ENCODE results near the gene DRG1.
A peak's percentile ranks its signal among the peaks of the same experiment; 100 is the strongest.
"Not testable (repeated sequence)": the region's sequence is repeated elsewhere in the genome, so short reads cannot be mapped to it uniquely, and the experiment has no call there.

Gene DRG1

GRCh38 chr22:31399211-31400022 is at the start of gene DRG1:
Gene DRG1 (plus strand): TSS chr22:31399604. CDS start chr22:31399684, 80 bp downstream.
- peak; percentile 95 to 97 for DNase-seq

GRCh38 chr22:31349960-31350359 is 49.4 kb upstream of the DRG1 start:
- no peak for DNase-seq

- no peak for DNase-seq
Observed at GRCh38 chr22:31350410-31350863, 49.0 kb upstream of the DRG1 start.

GRCh38 chr22:31354515-31354914 is 44.9 kb upstream of the DRG1 start:
- DNase-seq, result no peak

GRCh38 chr22:31360029-31360428 is 39.4 kb upstream of the DRG1 start:
- no peak for DNase-seq

- no peak for DNase-seq
Observed at GRCh38 chr22:31361743-31362142, 37.7 kb upstream of the DRG1 start.

- DNase-seq, result no peak
Observed at GRCh38 chr22:31363885-31364465, 35.4 kb upstream of the DRG1 start.

GRCh38 chr22:31367426-31367825 is 32.0 kb upstream of the DRG1 start:
- DNase-seq, result no peak

- DNase-seq, result no peak
Observed at GRCh38 chr22:31377612-31378011, 21.8 kb upstream of the DRG1 start.

GRCh38 chr22:31378123-31378522 is 21.3 kb upstream of the DRG1 start:
- DNase-seq, result no peak

- not testable (repeated sequence) for DNase-seq
Observed at GRCh38 chr22:31378651-31379050, 20.8 kb upstream of the DRG1 start.

- DNase-seq, result no peak
Observed at GRCh38 chr22:31393893-31394292, 5.5 kb upstream of the DRG1 start.

GRCh38 chr22:31394326-31394725 is 5.1 kb upstream of the DRG1 start:
- DNase-seq, result no peak

- DNase-seq, result no peak
Observed at GRCh38 chr22:31398231-31398630, 1.2 kb upstream of the DRG1 start.

GRCh38 chr22:31400023-31400397 is 606 bp downstream of the DRG1 start:
- DNase-seq, result no peak

- not testable (repeated sequence) for DNase-seq
Observed at GRCh38 chr22:31402350-31402749, 2.9 kb downstream of the DRG1 start.

GRCh38 chr22:31425331-31426050 is 26.1 kb downstream of the DRG1 start:
- no peak for DNase-seq

- DNase-seq, result no peak
Observed at GRCh38 chr22:31431950-31432349, 32.5 kb downstream of the DRG1 start.

GRCh38 chr22:31436132-31436531 is 36.7 kb downstream of the DRG1 start:
- DNase-seq, result no peak

GRCh38 chr22:31439808-31440207 is 40.4 kb downstream of the DRG1 start:
- no peak for DNase-seq

GRCh38 chr22:31440681-31441080 is 41.3 kb downstream of the DRG1 start:
- DNase-seq, result no peak

GRCh38 chr22:31441652-31442051 is 42.2 kb downstream of the DRG1 start:
- no peak for DNase-seq

- no peak for DNase-seq
Observed at GRCh38 chr22:31442768-31443489, 43.5 kb downstream of the DRG1 start.

All from NCI-H1930 (cell line).